ENCODE results near the gene CDK5RAP2.

DNA sequence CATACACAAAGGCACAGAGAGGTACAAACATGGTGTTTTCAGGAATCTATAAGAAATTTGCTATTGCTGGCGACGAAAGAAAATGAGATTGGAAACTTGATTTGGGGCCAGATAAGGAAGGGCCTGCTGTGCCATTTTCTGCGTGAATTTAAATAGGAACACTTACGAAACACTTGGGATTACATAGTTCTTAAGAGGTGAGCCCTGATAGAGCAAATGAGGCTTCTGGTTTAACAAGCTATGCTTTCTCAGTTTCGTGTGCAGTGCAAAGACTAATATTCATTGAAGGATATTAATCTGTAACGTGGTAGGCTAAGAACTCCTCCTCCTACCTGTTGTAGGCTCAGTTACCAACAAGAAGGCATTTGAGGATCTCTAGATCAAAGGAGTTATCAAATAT is 93.1 kb downstream of the CDK5RAP2 start:
- TF ChIP-seq, protein P1, sequence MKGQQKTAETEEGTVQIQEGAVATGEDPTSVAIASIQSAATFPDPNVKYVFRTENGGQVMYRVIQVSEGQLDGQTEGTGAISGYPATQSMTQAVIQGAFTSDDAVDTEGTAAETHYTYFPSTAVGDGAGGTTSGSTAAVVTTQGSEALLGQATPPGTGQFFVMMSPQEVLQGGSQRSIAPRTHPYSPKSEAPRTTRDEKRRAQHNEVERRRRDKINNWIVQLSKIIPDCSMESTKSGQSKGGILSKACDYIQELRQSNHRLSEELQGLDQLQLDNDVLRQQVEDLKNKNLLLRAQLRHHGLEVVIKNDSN (IDR thresholded peaks at IDR 0.05) = no peak
- TF ChIP-seq TCF12 (IDR thresholded peaks at IDR 0.05; ENCODE audit: low read depth) (no peak), YY1 (IDR thresholded peaks at IDR 0.05; ENCODE audit: low read depth) (no peak), CEBPB (IDR thresholded peaks at IDR 0.05) (no peak)
